GM21723 (cell line): ENCODE data around the gene VIPR2.
"Not testable (repeated sequence)": the region's sequence is repeated elsewhere in the genome, so short reads cannot be mapped to it uniquely, and the experiment has no call there.

Experiments used
- ATAC-seq: cut with Tn5 transposase; IDR thresholded peaks from one replicate; pipeline ENCODE4 v1.9.1; 2021; ENCODE audit warnings: mild to moderate bottlenecking, moderate library complexity; ENCODE audit not compliant: unreplicated experiment

VIPR2 gene

DNA sequence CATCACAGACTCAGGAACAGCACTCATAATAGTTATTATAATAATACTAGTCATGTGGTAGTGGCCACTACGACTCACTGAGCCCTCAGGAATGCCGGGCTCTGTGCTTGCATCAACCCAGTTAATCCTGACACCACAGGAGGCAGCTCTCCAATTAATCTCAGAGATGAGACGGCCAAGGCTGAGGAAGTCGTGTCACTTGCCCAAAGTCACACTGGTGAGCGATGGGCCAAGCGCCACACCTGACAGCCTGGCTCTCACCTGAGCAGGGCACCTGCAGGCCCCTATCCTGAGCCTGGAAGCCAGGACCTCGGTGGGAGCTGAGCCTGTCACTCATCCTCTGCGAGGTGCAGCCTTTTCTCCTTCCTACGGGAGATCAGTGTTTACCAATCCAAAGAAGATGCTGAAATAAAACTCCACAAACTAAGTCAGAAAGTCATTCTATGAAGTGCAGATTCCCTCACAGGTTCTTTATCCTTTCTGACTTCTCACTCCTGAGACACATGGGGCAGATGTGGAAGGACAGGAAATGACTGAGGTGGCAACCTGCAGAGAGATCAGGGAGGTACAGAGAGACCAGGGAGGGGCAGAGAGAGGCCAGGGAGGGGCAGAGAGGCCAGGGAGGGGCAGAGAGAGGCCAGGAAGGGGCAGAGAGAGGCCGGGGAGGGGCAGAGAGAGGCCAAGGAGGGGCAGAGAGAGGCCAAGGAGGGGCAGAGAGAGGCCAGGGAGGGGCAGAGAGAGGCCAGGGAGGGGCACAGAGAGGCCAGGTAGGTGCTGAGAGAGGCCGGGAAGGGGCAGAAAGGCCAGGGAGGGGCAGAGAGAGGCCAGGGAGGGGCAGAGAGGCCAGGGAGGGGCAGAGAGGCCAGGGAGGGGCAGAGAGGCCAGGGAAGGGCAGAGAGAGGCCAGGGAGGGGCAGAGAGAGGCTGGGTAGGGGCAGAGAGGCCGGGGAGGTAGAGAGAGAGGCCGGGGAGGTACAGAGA lies 38.5 kb downstream of the VIPR2 start:
- no peak for ATAC-seq

GRCh38 chr7:159105066-159105780 lies 39.4 kb downstream of the VIPR2 start:
- no peak for ATAC-seq

GRCh38 chr7:159104188-159104920 lies 40.3 kb downstream of the VIPR2 start:
- ATAC-seq: no peak

- no peak for ATAC-seq
Measured at GRCh38 chr7:159103382-159104187, 41.1 kb downstream of the VIPR2 start.

GRCh38 chr7:159102681-159103381 lies 41.8 kb downstream of the VIPR2 start:
- no peak for ATAC-seq

- not testable (repeated sequence) for ATAC-seq
Measured at GRCh38 chr7:159101661-159102091, 43.0 kb downstream of the VIPR2 start.

GRCh38 chr7:159101083-159101395 lies 43.6 kb downstream of the VIPR2 start:
- not testable (repeated sequence) for ATAC-seq

DNA sequence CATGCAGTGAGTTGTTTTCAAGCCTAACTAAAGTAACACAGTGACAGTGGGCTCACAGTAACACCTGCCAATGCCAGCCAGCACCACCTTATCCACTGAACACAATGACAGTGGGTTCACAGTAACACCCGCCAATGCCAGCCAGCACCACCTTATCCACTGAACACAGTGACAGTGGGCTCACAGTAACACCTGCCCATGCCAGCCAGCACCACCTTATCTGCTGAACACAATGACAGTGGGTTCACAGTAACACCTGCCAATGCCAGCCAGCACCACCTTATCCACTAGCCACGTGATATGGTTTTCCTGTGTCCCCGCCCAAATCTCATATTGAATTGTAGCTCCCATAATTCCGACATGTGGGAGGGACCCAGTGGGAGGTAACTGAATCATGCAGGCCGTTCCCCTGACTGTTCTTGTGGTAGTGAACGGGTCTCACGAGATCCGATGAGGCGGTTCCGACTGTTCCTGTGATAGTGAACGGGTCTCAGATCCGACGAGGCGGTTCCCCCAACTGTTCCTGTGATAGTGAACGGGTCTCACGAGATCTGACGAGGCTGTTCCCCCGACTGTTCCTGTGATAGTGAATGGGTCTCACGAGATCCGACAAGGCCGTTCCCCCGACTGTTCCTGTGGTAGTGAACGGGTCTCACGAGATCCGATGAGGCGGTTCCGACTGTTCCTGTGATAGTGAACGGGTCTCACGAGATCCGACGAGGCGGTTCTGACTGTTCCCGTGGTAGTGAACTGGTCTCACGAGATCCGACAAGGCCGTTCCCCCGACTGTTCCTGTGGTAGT lies 44.2 kb downstream of the VIPR2 start:
- ATAC-seq: not testable (repeated sequence)

DNA sequence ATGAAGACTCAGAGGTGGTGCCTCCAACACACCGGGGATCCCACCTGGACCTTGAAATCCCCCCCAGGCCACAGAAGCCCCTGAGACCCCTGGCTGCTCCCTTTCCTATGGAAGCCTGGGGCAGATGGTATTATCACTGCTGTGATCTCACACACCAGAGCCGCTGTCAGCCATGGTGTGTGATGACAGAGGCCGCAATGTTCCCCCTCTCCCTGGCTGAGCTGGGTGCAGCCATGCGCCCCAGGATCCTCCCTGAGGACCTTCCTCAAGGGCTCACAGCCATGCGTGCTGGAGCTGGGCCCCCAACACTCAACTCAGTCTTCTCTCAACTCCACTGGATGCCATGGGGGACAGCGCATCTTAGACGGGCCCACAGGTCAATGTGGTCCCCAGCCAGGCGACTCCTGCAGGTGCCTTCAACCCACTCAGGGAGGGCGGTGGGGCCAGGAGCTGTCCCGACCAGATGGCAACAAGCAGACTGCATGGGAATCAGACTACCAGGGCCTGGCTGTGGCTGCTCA lies 44.9 kb downstream of the VIPR2 start:
- no peak for ATAC-seq

DNA sequence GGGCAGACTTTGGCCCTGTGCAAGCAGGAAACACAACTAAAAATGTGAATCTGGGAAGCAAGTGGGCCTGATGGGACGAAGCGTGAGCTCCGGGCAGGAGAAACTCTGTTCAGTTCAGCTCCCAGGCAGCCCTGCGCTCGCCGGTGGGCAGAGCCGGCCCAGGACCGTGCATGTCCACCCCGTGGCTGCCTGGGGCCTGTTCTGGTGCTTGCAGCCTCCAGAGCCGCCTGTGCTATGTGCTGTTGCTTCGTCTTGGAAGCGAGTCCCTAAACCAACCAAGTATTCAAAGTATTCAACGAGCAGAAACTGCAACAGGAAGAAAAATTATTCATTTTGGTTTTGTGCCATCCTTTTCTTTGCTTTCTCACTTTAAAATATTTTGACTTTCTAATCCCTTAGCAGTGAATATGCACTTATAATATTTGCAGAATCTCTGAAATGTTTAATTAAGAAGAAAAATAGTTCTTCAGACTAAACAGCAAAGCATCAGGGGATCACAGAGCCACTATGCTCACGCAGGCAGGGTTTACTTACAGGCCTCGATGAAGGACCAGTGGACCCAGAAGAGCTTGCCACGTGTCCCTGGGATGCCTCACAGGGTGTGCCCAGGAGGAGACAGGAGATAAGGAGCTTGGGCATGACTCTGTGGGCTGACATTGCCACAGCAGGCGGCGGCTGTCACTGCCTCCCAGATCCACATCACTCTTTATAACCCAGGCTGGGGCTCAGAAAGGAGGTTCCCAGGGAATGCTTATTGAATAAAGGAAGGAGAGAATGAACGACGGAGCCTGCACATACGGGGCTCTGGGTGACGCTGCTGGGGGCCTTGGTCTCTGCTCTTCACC lies 45.6 kb downstream of the VIPR2 start:
- ATAC-seq: no peak

DNA sequence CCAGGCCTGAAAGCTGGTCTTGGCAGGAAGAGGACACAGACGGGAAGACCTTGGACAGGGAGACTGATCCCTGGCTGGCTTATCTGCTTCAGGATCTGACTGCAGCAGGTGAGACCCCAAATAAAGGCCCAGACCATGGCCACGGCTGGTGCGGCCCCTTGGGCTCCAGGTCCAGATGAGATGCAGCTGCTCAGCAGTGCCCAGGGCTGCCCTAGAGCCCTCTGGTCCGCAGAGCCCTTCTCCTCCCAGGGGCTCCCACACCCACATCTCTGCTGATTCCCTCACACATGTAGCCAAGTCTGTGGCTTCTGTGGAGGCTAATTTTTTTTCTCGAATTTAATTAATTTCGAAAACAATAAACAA lies 46.3 kb downstream of the VIPR2 start:
- ATAC-seq: no peak

GRCh38 chr7:159097661-159098423 lies 46.8 kb downstream of the VIPR2 start:
- ATAC-seq: no peak

GRCh38 chr7:159096736-159097581 lies 47.7 kb downstream of the VIPR2 start:
- no peak for ATAC-seq

- ATAC-seq: no peak
Measured at GRCh38 chr7:159095979-159096411, 48.7 kb downstream of the VIPR2 start.

DNA sequence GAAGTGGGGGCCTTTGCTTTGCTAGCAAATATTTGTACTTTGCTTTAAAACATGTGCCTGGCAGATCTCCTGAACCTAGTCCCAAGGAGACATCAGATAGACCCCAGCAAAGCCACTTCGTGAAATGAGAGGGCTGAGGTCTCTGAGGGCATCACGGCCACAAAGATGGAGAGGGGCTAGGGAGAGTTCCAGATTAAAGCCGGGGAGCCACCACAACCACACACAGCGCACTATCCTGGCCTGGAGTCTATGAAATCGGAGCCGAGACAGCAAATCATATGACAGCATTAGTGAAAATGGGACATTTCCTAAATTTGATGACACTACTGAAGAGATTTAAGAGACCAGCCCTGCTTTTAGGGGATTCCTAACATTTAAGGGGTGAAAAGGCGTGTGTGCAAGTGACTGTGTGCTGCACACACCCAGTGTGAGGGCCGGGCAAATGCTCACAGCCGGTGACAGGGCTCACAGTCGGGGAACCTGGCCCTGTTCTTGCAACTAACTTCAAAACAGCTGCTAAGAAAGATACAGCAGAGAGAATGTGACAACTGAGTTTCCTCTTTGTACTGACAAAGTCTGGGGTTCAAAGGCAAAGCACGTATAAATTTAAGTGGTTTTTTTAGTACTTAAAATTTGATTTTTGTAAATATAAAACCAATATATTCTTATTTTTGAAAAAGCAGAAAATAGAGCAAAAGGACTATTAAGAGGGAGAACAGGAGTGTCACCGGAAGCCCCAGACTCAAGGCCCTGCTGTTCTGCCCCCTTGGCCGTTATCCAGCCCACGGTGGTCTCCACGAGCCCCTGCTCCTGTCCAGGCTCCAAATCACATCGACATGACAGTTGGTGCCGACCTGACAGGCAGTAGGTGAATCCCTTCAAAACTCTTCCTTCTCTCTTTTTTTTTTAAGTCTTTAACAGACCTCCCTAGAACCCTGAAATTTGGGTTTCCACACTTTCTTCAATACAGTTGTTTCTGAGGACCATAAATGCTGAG lies 49.5 kb downstream of the VIPR2 start:
- ATAC-seq: no peak
